GM19372 (cell line): ENCODE results near the gene POMGNT2.
"Not testable (repeated sequence)": the region's sequence is repeated elsewhere in the genome, so short reads cannot be mapped to it uniquely, and the experiment has no call there.

Source experiments
- ATAC-seq: cut with Tn5 transposase; IDR thresholded peaks from one replicate; pipeline ENCODE4 v1.9.1; 2021; ENCODE audit warnings: mild to moderate bottlenecking, low read depth, moderate library complexity; ENCODE audit not compliant: unreplicated experiment

POMGNT2 gene

GRCh38 chr3:43077261-43077660, 28.6 kb downstream of the POMGNT2 start:
- no peak for ATAC-seq

- no peak for ATAC-seq
Observed at GRCh38 chr3:43076857-43077256, 29.0 kb downstream of the POMGNT2 start.

- ATAC-seq, result no peak
Observed at GRCh38 chr3:43075904-43076661, 29.8 kb downstream of the POMGNT2 start.

GRCh38 chr3:43074901-43075689, 30.8 kb downstream of the POMGNT2 start:
- ATAC-seq, result no peak

GRCh38 chr3:43074482-43074881, 31.4 kb downstream of the POMGNT2 start:
- no peak for ATAC-seq

- ATAC-seq, result no peak
Observed at GRCh38 chr3:43073836-43074220, 32.1 kb downstream of the POMGNT2 start.

GRCh38 chr3:43073116-43073835, 32.6 kb downstream of the POMGNT2 start:
- ATAC-seq, result no peak

GRCh38 chr3:43072361-43072760, 33.5 kb downstream of the POMGNT2 start:
- ATAC-seq, result no peak

- ATAC-seq, result no peak
Observed at GRCh38 chr3:43071313-43071893, 34.5 kb downstream of the POMGNT2 start.

GRCh38 chr3:43070670-43071069, 35.2 kb downstream of the POMGNT2 start:
- not testable (repeated sequence) for ATAC-seq

- no peak for ATAC-seq
Observed at GRCh38 chr3:43063114-43063513, 42.8 kb downstream of the POMGNT2 start.

GRCh38 chr3:43062564-43063040, 43.3 kb downstream of the POMGNT2 start:
- no peak for ATAC-seq

GRCh38 chr3:43062040-43062563, 43.8 kb downstream of the POMGNT2 start:
- no peak for ATAC-seq

GRCh38 chr3:43061101-43061895, 44.6 kb downstream of the POMGNT2 start:
- ATAC-seq, result no peak

GRCh38 chr3:43059456-43059855, 46.4 kb downstream of the POMGNT2 start:
- no peak for ATAC-seq

GRCh38 chr3:43055806-43056770, 49.8 kb downstream of the POMGNT2 start:
- no peak for ATAC-seq

GRCh38 chr3:43055393-43055792, 50.5 kb downstream of the POMGNT2 start:
- no peak for ATAC-seq

GRCh38 chr3:43054754-43055153, 51.1 kb downstream of the POMGNT2 start:
- no peak for ATAC-seq

GRCh38 chr3:43053291-43053690, 52.6 kb downstream of the POMGNT2 start:
- no peak for ATAC-seq
